ENCODE results near the gene IL12RB2. TPM values are rescaled to one million over a fixed set of nuclear protein-coding genes. Genes with fewer than 3 reads are reported as not detected.
"Not testable (repeated sequence)": the region's sequence is repeated elsewhere in the genome, so short reads cannot be mapped to it uniquely, and the experiment has no call there.

Gene IL12RB2
- total and polyA plus RNA-seq, 4 experiments from 2014 or later, result 3.6 to 7.3 (median 4.8) TPM

- Mint-ChIP-seq H3K27ac (no peak overlapping the region), H3K4me1 (peaks cover 3 to 7% (median 5%) of the 10 kb centered on the region in 4 donors), H3K27me3 (no peaks in the 10 kb centered on the region), H3K4me3 (no peak overlapping the region), H3K36me3 (peaks cover 0 to 4% of the 10 kb centered on the region in 2 donors), H3K9me3 (no peaks in the 10 kb centered on the region)
- no peak overlapping the region for H3K27ac ChIP-seq (ENCODE audit: low read depth, low read length)
- no peaks in the 10 kb centered on the region for H3K9me3 ChIP-seq (ENCODE audit: control insufficient read depth in 1 of 2, low read length in 2 of 2)
- intact Hi-C loops (cut with micrococcal nuclease), result loop anchor here (10.0 kb wide), 1 partner anchor 672 kb away; no protein-coding TSS in a partner anchor
- CTCF ChIA-PET (ENCODE audit: partially characterized antibody), result interaction anchor here (0.7 to 1.2 kb wide), 5 partner anchors 9 to 324 kb away, joined by 3 read pairs; no protein-coding TSS in a partner anchor
- H3K4me1 ChIP-seq (ENCODE audit: insufficient read depth, low read length), result peaks cover 3% of the 10 kb centered on the region
- DNase-seq, result no peak
- no peaks in the 10 kb centered on the region for H3K27me3 ChIP-seq (ENCODE audit: insufficient read depth, low read length)
- H3K36me3 ChIP-seq (ENCODE audit: insufficient read depth, low read length), result no peaks in the 10 kb centered on the region
- H3K4me3 ChIP-seq (ENCODE audit: low read length in 2 of 2), result no peak overlapping the region
- POLR2A ChIA-PET (ENCODE audit: partially characterized antibody), result no interaction called here
These were observed 128.9 kb downstream of the IL12RB2 start for GRCh38 chr1:67436511-67437055.

- peaks cover 2 to 3% of the 10 kb centered on the region in 2 donors for H3K27me3 Mint-ChIP-seq
- no peaks in the 10 kb centered on the region for H3K4me1 ChIP-seq (ENCODE audit: insufficient read depth, low read length)
- intact Hi-C loops (cut with micrococcal nuclease), result loop anchor here (10.0 kb wide), 1 partner anchor 673 kb away; no protein-coding TSS in a partner anchor
- H3K4me3 Mint-ChIP-seq, result no peak overlapping the region
- no peak overlapping the region for H3K27ac ChIP-seq (ENCODE audit: low read depth, low read length)
- DNase-seq, result no peak
- peaks cover 0 to 4% of the 10 kb centered on the region in 2 donors for H3K36me3 Mint-ChIP-seq
- H3K4me1 Mint-ChIP-seq, result no peaks in the 10 kb centered on the region
- H3K27me3 ChIP-seq (ENCODE audit: insufficient read depth, low read length), result no peaks in the 10 kb centered on the region
- CTCF ChIA-PET (ENCODE audit: partially characterized antibody), result interaction anchor here (1.2 kb wide), 1 partner anchor 11 kb away, joined by 3 read pairs; no protein-coding TSS in a partner anchor
- no peaks in the 10 kb centered on the region for H3K9me3 ChIP-seq (ENCODE audit: control insufficient read depth in 1 of 2, low read length in 2 of 2)
- no peaks in the 10 kb centered on the region for H3K9me3 Mint-ChIP-seq
- H3K27ac Mint-ChIP-seq, result peak overlapping the region in 1 of 7 donors; percentile 54
- H3K36me3 ChIP-seq (ENCODE audit: insufficient read depth, low read length), result no peaks in the 10 kb centered on the region
- POLR2A ChIA-PET (ENCODE audit: partially characterized antibody), result interaction anchor here (1.0 kb wide), 1 partner anchor 267 kb away, joined by 3 read pairs; no protein-coding TSS in a partner anchor
- no peak overlapping the region for H3K4me3 ChIP-seq (ENCODE audit: low read length in 2 of 2)
These were observed 130.3 kb downstream of the IL12RB2 start for GRCh38 chr1:67437961-67438360.

GRCh38 chr1:67439277-67440029 lies 131.8 kb downstream of the IL12RB2 start:
- CTCF ChIA-PET (ENCODE audit: partially characterized antibody), result no interaction called here
- Mint-ChIP-seq H3K36me3 (peaks cover 0 to 4% of the 10 kb centered on the region in 2 donors), H3K4me1 (no peaks in the 10 kb centered on the region), H3K9me3 (no peaks in the 10 kb centered on the region), H3K4me3 (no peak overlapping the region), H3K27ac (peak overlapping the region in 2 of 7 donors; percentile 18 to 21), H3K27me3 (peaks cover 2 to 3% of the 10 kb centered on the region in 2 donors)
- Histone ChIP-seq H3K9me3 (ENCODE audit: control insufficient read depth in 1 of 2, low read length in 2 of 2) (no peaks in the 10 kb centered on the region), H3K27me3 (ENCODE audit: insufficient read depth, low read length) (no peaks in the 10 kb centered on the region), H3K4me1 (ENCODE audit: insufficient read depth, low read length) (no peaks in the 10 kb centered on the region), H3K4me3 (ENCODE audit: low read length in 2 of 2) (no peak overlapping the region), H3K27ac (ENCODE audit: low read depth, low read length) (no peak overlapping the region), H3K36me3 (ENCODE audit: insufficient read depth, low read length) (no peaks in the 10 kb centered on the region)
- POLR2A ChIA-PET (ENCODE audit: partially characterized antibody), result no interaction called here
- no peak for DNase-seq
- intact Hi-C loops (cut with micrococcal nuclease), result loop anchor here (10.0 kb wide), 1 partner anchor 675 kb away; no protein-coding TSS in a partner anchor

- H3K36me3 Mint-ChIP-seq, result peaks cover 0 to 4% of the 10 kb centered on the region in 2 donors
- H3K27me3 Mint-ChIP-seq, result peaks cover 2 to 3% of the 10 kb centered on the region in 2 donors
- H3K4me1 Mint-ChIP-seq, result no peaks in the 10 kb centered on the region
- no peak overlapping the region for H3K4me3 ChIP-seq (ENCODE audit: low read length in 2 of 2)
- no peak overlapping the region for H3K27ac Mint-ChIP-seq
- H3K27ac ChIP-seq (ENCODE audit: low read depth, low read length), result no peak overlapping the region
- ChIA-PET CTCF (ENCODE audit: partially characterized antibody) (no interaction called here), POLR2A (ENCODE audit: partially characterized antibody) (no interaction called here)
- no peaks in the 10 kb centered on the region for H3K9me3 ChIP-seq (ENCODE audit: control insufficient read depth in 1 of 2, low read length in 2 of 2)
- DNase-seq, result no peak
- H3K27me3 ChIP-seq (ENCODE audit: insufficient read depth, low read length), result no peaks in the 10 kb centered on the region
- H3K4me3 Mint-ChIP-seq, result no peak overlapping the region
- H3K9me3 Mint-ChIP-seq, result no peaks in the 10 kb centered on the region
- intact Hi-C loops (cut with micrococcal nuclease), result no loop called here
- no peaks in the 10 kb centered on the region for H3K36me3 ChIP-seq (ENCODE audit: insufficient read depth, low read length)
- no peaks in the 10 kb centered on the region for H3K4me1 ChIP-seq (ENCODE audit: insufficient read depth, low read length)
These were observed 132.7 kb downstream of the IL12RB2 start for GRCh38 chr1:67440339-67440738.

- no peaks in the 10 kb centered on the region for H3K9me3 ChIP-seq (ENCODE audit: control insufficient read depth in 1 of 2, low read length in 2 of 2)
- no peak for DNase-seq
- no peaks in the 10 kb centered on the region for H3K4me1 ChIP-seq (ENCODE audit: insufficient read depth, low read length)
- H3K4me1 Mint-ChIP-seq, result no peaks in the 10 kb centered on the region
- H3K36me3 ChIP-seq (ENCODE audit: insufficient read depth, low read length), result no peaks in the 10 kb centered on the region
- H3K27me3 Mint-ChIP-seq, result peaks cover 2 to 3% of the 10 kb centered on the region in 2 donors
- H3K9me3 Mint-ChIP-seq, result no peaks in the 10 kb centered on the region
- H3K36me3 Mint-ChIP-seq, result peaks cover 0 to 4% of the 10 kb centered on the region in 2 donors
- no peak overlapping the region for H3K4me3 ChIP-seq (ENCODE audit: low read length in 2 of 2)
- POLR2A ChIA-PET (ENCODE audit: partially characterized antibody), result no interaction called here
- H3K27ac ChIP-seq (ENCODE audit: low read depth, low read length), result no peak overlapping the region
- no peak overlapping the region for H3K4me3 Mint-ChIP-seq
- H3K27me3 ChIP-seq (ENCODE audit: insufficient read depth, low read length), result no peaks in the 10 kb centered on the region
- CTCF ChIA-PET (ENCODE audit: partially characterized antibody), result interaction anchor here (1.0 kb wide), 1 partner anchor 9 kb away, joined by 3 read pairs; no protein-coding TSS in a partner anchor
- intact Hi-C loops (cut with micrococcal nuclease), result no loop called here
- H3K27ac Mint-ChIP-seq, result no peak overlapping the region
These were observed 133.5 kb downstream of the IL12RB2 start for GRCh38 chr1:67441183-67441582.

GRCh38 chr1:67441739-67442281 lies 134.1 kb downstream of the IL12RB2 start:
- no peak for DNase-seq
- Histone ChIP-seq H3K27me3 (ENCODE audit: insufficient read depth, low read length) (no peaks in the 10 kb centered on the region), H3K4me3 (ENCODE audit: low read length in 2 of 2) (no peak overlapping the region), H3K9me3 (ENCODE audit: control insufficient read depth in 1 of 2, low read length in 2 of 2) (no peaks in the 10 kb centered on the region), H3K4me1 (ENCODE audit: insufficient read depth, low read length) (no peaks in the 10 kb centered on the region), H3K27ac (ENCODE audit: low read depth, low read length) (no peak overlapping the region), H3K36me3 (ENCODE audit: insufficient read depth, low read length) (no peaks in the 10 kb centered on the region)
- intact Hi-C loops (cut with micrococcal nuclease), result no loop called here
- Mint-ChIP-seq H3K27me3 (peaks cover 2 to 3% of the 10 kb centered on the region in 2 donors), H3K27ac (no peak overlapping the region), H3K4me3 (no peak overlapping the region), H3K4me1 (peaks cover 0 to 5% (median 2%) of the 10 kb centered on the region in 4 donors), H3K9me3 (no peaks in the 10 kb centered on the region), H3K36me3 (peaks cover 0 to 4% of the 10 kb centered on the region in 2 donors)
- POLR2A ChIA-PET (ENCODE audit: partially characterized antibody), result no interaction called here
- CTCF ChIA-PET (ENCODE audit: partially characterized antibody), result interaction anchor here (1.0 kb wide), 1 partner anchor 10 kb away, joined by 3 read pairs; no protein-coding TSS in a partner anchor

GRCh38 chr1:67446014-67446413 lies 138.3 kb downstream of the IL12RB2 start:
- POLR2A ChIA-PET (ENCODE audit: partially characterized antibody); H3K27me3 Mint-ChIP-seq; H3K4me3 ChIP-seq (ENCODE audit: low read length in 2 of 2); H3K27ac Mint-ChIP-seq; H3K9me3 ChIP-seq (ENCODE audit: control insufficient read depth in 1 of 2, low read length in 2 of 2); H3K27ac ChIP-seq (ENCODE audit: low read depth, low read length); H3K4me1 ChIP-seq (ENCODE audit: insufficient read depth, low read length); H3K27me3 ChIP-seq (ENCODE audit: insufficient read depth, low read length); H3K4me1 Mint-ChIP-seq; intact Hi-C loops (cut with micrococcal nuclease); CTCF ChIA-PET (ENCODE audit: partially characterized antibody); DNase-seq; H3K4me3 Mint-ChIP-seq; H3K9me3 Mint-ChIP-seq; H3K36me3 ChIP-seq (ENCODE audit: insufficient read depth, low read length); H3K36me3 Mint-ChIP-seq: not testable (repeated sequence)
